ENCODE results near the gene ELOVL3.
"Not testable (repeated sequence)": the region's sequence is repeated elsewhere in the genome, so short reads cannot be mapped to it uniquely, and the experiment has no call there.

ELOVL3 gene

DNA sequence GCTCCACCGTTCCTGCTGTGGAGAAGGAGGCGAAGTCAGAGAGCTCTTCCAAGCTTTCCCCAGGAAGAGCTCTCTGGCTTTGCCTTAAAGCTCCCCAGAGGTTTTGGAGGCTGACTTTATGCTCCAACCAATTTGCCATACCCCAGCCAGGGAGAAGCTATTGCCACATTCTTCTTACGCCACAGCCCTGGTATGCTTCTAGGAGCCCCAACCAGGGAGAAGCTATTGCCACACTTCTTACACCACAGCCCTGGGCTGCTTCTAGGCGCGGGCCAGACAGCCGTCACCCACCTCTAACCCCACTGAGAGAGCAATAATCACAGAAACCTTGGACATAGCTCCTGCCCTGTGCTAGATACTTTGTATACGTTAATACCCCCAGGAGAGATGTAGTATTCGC, 951 bp downstream of the ELOVL3 start:
- no peak for DNase-seq

DNA sequence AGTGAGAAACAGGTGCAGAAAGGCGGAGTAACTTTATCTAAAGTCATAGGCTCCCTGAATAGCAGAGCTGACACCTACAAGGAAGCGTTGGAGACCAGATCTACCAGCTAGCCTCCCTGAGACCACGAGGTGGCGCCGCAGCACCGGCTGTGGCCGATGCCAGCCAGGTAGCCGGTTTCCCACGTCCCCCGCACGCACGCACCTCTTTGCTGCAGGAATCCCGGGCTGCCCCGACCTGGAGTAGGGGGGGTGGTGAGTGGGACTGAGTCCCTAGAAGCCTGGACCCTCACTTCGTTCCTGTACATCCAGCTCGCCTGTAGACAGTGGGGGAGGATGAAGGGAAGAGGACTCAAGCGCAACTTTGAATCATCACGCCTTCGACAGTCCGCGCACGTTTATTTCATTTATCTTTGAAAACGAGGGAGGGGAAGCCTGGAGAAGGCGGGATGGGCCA, 3.7 kb downstream of the ELOVL3 start:
- peak; percentile 86 for DNase-seq

- DNase-seq = peak; percentile 32
These were observed 4.3 kb downstream of the ELOVL3 start for GRCh38 chr10:102230264-102230860.

- peak; percentile 43 for DNase-seq
These were observed 4.8 kb downstream of the ELOVL3 start for GRCh38 chr10:102230861-102231356.

GRCh38 chr10:102231357-102232318, 5.5 kb downstream of the ELOVL3 start:
- DNase-seq = peak; percentile 72

DNA sequence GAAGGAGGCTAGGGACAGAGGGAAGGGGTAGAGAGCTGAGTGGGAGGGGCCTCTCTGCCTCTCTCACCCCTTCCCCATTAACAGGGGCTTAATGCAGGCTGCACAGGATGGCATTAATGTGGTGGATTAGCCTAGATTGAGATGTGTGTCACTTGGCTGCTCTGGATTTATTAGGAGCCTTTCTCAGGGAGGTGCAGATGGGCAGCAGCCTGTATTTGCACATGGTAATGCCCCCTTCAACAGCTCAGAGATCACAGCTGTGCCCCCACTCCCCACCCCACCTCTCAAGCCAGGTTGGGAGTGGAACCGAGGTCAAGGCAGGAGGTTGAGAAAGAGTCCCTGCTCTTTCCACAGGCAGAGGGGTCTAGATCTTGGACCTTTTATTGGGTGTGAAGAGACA, 7.9 kb downstream of the ELOVL3 start:
- DNase-seq = no peak

- no peak for DNase-seq
These were observed 8.9 kb downstream of the ELOVL3 start for GRCh38 chr10:102234888-102235597.

GRCh38 chr10:102235598-102235920, 9.5 kb downstream of the ELOVL3 start:
- DNase-seq = no peak

DNA sequence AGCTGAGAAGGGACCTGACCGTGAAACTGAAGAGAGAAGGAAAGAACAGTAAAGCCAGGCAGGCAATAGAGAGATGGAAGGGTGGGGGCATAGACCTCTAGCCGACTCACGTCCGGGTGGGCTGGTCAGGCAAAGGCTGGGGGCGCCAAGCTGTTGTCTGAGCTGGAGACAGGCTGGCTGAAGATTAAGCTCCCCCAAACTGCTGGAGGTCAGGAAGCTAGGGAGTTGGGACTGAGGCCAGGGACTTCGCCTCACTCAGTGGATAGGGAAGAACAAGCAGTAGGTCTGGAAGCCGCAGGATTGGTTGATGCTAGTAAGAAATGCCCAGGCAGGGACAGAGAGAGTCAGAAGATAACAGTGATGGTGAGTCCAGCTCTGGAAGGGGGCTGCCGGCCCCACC, 9.9 kb downstream of the ELOVL3 start:
- no peak for DNase-seq

- DNase-seq = no peak
These were observed 11.7 kb downstream of the ELOVL3 start for GRCh38 chr10:102237711-102238252.

DNA sequence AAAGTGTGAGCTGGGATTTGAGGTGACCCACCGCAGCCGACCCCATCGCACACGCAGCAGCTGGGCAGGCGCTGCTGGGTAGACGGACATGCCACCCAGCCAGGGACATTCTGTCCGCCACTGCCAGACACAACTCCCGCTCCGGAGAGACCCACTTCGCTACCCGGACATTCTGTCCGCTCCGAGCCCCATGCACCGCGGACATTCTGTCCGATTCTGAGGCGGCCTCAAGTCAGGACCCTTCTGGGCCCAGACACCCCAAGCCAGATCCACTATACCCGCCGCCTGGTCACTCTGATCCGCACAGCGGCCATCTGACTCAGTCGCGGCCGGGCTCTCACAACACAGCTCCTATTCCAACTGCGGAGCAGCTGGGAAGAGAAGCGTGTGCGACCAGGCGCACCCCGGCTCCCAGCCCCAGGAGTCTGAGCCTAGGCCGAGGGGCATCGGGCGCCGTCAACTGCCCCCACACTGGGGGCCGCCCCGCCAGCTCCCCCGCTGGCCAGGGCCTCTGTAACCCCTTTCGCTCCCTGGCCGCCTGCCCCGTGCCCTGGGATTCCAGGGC, 14.4 kb downstream of the ELOVL3 start:
- DNase-seq = no peak

DNA sequence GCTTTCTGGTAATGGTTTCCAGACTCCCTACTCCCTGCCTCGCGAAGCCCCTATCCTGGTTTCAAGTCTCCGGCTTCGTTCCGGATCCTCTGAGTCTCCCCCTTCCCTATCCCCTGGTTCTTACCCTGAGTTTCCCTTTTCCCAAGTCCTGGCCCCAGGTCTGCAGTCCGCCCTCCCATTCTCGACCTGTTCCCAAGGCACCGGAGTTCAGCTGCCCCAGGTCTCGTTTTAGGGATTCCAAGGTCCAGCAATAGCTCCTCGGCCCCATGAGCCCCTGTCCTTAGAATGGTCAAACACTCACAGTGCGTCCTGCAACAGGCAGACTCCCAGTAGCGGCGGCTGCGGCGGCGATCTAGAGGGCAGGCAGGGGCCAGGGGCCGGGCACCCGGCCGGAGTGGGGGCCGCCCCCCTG, 14.9 kb downstream of the ELOVL3 start:
- no peak for DNase-seq

GRCh38 chr10:102241444-102242117, 15.5 kb downstream of the ELOVL3 start, which contains the start of gene PITX3:
PITX3 (minus strand) TSS chr10:102241512; CDS start chr10:102232080, 9,432 bp downstream.
- DNase-seq = peak; percentile 87

DNA sequence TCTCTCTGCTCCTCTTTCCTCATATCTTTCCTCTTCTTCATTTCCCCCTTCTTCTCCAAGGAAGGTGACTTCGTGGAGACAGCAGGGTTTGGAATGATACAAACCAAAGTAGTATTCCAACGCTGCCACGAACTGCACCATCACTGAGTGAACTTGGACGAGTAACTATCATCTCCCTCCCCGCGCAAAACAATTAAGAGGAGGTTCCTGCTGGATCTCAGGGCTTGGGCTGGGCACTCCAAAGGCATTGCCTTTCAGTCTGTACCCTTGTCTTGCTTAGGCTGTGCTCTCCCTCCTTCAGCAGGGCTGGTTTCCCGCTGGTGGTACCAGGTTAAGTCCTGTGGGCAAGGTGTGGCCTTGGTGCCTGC, 16.0 kb downstream of the ELOVL3 start:
- DNase-seq = no peak

GRCh38 chr10:102243309-102243708, 17.2 kb downstream of the ELOVL3 start:
- DNase-seq = no peak

GRCh38 chr10:102245082-102245931, 19.2 kb downstream of the ELOVL3 start, which contains the start of gene GBF1:
GBF1 (plus strand) TSS chr10:102245532; CDS start chr10:102258939, 13,407 bp downstream.
- peak; percentile 78 for DNase-seq

GRCh38 chr10:102245932-102246251, 19.8 kb downstream of the ELOVL3 start:
- DNase-seq = no peak

- DNase-seq = no peak
These were observed 20.2 kb downstream of the ELOVL3 start for GRCh38 chr10:102246261-102246660.

- DNase-seq = no peak
These were observed 21.6 kb downstream of the ELOVL3 start for GRCh38 chr10:102247734-102248133.

DNA sequence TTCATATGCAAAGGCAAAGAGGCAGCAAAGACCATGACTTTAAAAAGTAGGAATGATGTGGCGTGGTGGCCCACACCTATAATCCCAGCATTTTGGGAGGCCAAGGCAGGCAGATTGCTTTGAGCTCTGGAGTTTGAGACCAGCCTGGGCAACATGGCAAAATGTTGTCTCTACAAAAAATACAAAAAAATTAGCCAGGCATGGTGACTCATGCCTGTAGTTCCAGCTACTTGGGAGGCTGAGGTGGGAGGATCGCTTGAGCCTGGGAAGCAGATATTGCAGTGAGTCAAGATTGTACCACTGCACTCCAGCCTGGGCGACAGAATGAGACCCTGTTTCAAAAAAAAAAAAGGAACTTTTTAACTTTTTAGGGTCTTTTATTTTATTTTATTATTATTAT, 26.4 kb downstream of the ELOVL3 start:
- DNase-seq = not testable (repeated sequence)

- no peak for DNase-seq
These were observed 28.3 kb downstream of the ELOVL3 start for GRCh38 chr10:102254426-102254825.
